Naive thymus-derived CD8-positive, alpha-beta T cell (primary cell): ENCODE data around the gene YIPF6. TPM values are rescaled to one million over a fixed set of nuclear protein-coding genes. Genes with fewer than 3 reads are reported as not detected.

Experiments
- ATAC-seq, 2 donors: fragments of 150-1000 bp; cut with Tn5 transposase in 1 of 2; sonication (Bioruptor Pico), chemical (Tn5 transposase) in 1 of 2; 1 replicate in 1 of 2; 2 replicates in 1 of 2; pipeline ENCODE4 v1.10.0; 2021; ENCODE audit warnings: mild to moderate bottlenecking in 2 of 2, moderate library complexity in 2 of 2
- POLR2A ChIA-PET: fragments of 350-600 bp; sonication (Branson Sonifier 250); formaldehyde crosslinking; loops from one replicate; lab custom pipeline; 2021; ENCODE audit warnings: antibody characterized with exemption; lab: Charles Lee
- DNase-seq, 10 donors: peaks; one replicate each; pipeline versions ENCODE4 v3.0.0 to v3.0.0-alpha.2; 2020 to 2022
- H3K27ac Mint-ChIP-seq, 10 donors: one replicate each; pipeline ENCODE4 v1.8.0; 2020 to 2022; ENCODE audit warnings: mild to moderate bottlenecking in 10 of 10, mixed read lengths in 10 of 10, moderate library complexity in 4 of 10, inconsistent platforms in 1 of 10
- H3K27me3 Mint-ChIP-seq, 5 donors: one replicate each; pipeline ENCODE4 v1.8.0; 2021 to 2022; ENCODE audit warnings: mixed read lengths in 5 of 5
- H3K36me3 Mint-ChIP-seq, 3 donors: one replicate each; pipeline ENCODE4 v1.8.0; 2020 to 2022; ENCODE audit warnings: mixed read lengths in 3 of 3, mild to moderate bottlenecking in 2 of 3, inconsistent platforms in 1 of 3
- H3K4me1 Mint-ChIP-seq, 4 donors: one replicate each; pipeline ENCODE4 v1.8.0; 2021 to 2022; ENCODE audit warnings: mixed read lengths in 4 of 4
- H3K4me3 Mint-ChIP-seq, 10 donors: one replicate each; pipeline ENCODE4 v1.8.0; 2020 to 2022; ENCODE audit warnings: mild to moderate bottlenecking in 10 of 10, mixed read lengths in 10 of 10, moderate library complexity in 6 of 10, inconsistent platforms in 1 of 10
- H3K9me3 Mint-ChIP-seq, 9 donors: one replicate each; pipeline ENCODE4 v1.8.0; 2020 to 2022; ENCODE audit warnings: mixed read lengths in 9 of 9, mild to moderate bottlenecking in 3 of 9, inconsistent platforms in 1 of 9, moderate library complexity in 1 of 9
- polyA plus RNA-seq, 3 donors: library from polyadenylated mRNA; unstranded; fragments of 300-500 nt; fragmentation: Illumina TruSeq; gene quantifications; one replicate each; pipeline ENCODE4 v1.2.3, GENCODE V29; 2021
- total RNA-seq, 8 experiments: library from RNA in 2 of 8; stranded (reverse) in 2 of 8; gene quantifications; one replicate each; pipeline ENCODE4 v1.2.3 and lab custom pipeline; 2021 to 2026

The YIPF6 gene
- total and polyA plus RNA-seq, 5 experiments from 2014 or later, result 10.6 to 21.2 (median 13.6) TPM

DNA sequence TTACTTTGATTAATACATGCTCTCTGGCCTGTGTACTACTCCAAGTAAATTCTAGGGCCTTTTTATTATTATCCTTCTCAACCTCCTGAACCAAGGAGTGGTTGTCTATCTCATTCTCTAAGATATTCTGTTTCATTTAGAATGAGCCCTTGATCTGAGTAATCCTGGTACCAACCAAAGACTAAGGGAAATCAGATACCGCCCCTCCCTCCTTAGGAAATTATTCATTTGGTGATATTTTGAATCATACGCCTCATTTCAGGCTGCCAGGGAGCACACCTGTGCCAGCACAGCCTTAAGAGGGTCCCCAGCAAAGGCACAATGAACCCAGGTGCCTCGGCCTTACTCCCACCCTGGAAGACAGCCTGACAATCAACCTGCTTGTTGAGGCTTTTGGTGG, 75.4 kb downstream of the YIPF6 start:
- Mint-ChIP-seq H3K27ac (no peak overlapping the region), H3K27me3 (no peaks in the 10 kb centered on the region), H3K4me1 (no peaks in the 10 kb centered on the region), H3K9me3 (peaks cover 0 to 10% (median 0%) of the 10 kb centered on the region in 9 donors), H3K4me3 (no peak overlapping the region), H3K36me3 (peaks cover 0 to 6% (median 0%) of the 10 kb centered on the region in 3 donors)
- POLR2A ChIA-PET, result no interaction called here
- ATAC-seq (no peak), DNase-seq (no peak)

DNA sequence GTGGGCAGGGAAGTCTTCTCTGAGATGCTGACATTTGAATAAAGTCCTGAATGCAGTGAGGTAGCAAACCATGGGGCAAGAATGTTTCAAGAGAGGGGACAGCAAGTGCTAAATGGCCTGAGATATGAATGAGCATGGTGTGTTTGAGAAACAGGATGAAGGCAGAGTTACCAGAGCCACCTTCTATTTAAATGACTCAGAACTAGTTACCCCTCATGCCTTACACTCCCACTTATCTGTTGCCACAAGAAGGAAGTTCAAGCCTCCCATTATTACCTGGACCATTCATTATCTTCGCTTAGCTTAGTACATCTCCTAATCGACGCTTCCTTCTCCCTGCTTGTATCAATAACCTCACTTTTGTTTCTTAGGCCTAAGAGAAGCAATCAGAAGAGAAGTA, 81.0 kb downstream of the YIPF6 start:
- H3K36me3 Mint-ChIP-seq, result peaks cover under 1 to 9% (median 4%) of the 10 kb centered on the region in 3 donors

DNA sequence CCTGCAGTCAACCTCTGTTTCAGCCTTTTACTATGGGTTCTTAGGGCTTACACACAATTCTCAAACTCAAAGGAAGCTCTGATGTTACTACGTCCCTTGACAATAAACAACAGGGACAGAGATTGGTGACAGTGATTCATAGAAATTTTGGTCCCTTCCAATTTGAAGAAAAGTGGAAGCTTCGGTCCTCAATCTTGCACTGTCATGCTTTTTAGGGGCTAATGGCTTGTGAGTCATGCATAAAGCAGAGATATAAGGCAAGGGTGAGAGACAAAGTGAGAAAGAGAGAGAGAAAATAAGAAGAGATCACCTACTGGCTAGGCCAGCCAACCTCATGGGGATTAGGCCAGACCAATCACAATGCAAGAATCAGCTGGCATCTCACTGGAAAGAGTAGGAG, 85.4 kb downstream of the YIPF6 start:
- H3K9me3 Mint-ChIP-seq, result peaks cover 0 to 21% (median 7%) of the 10 kb centered on the region in 9 donors
- DNase-seq, result no peak
- H3K27me3 Mint-ChIP-seq, result no peaks in the 10 kb centered on the region
- H3K27ac Mint-ChIP-seq, result no peak overlapping the region
- POLR2A ChIA-PET, result no interaction called here
- no peak for ATAC-seq
- H3K4me1 Mint-ChIP-seq, result no peaks in the 10 kb centered on the region
- H3K36me3 Mint-ChIP-seq, result peaks cover 13 to 24% (median 17%) of the 10 kb centered on the region in 3 donors
- no peak overlapping the region for H3K4me3 Mint-ChIP-seq

More for the DNA sequence above, 81.0 kb downstream of the YIPF6 start:
- Mint-ChIP-seq H3K27me3 (no peaks in the 10 kb centered on the region), H3K27ac (no peak overlapping the region), H3K4me1 (no peaks in the 10 kb centered on the region), H3K4me3 (no peak overlapping the region), H3K9me3 (peaks cover 0 to 12% (median 4%) of the 10 kb centered on the region in 9 donors)
- POLR2A ChIA-PET, result no interaction called here
- DNase-seq (no peak), ATAC-seq (no peak)

Other genes starting within 250 kb of the YIPF6 start
- under 1 TPM in 1 of 2 experiments, not detected in 1; 0.05 TPM for gene OPHN1, start 65.6 kb upstream of the YIPF6 start, total RNA-seq
- gene OPHN1, start 65.6 kb upstream of the YIPF6 start, polyA plus RNA-seq, result not detected
- gene STARD8, start 148.6 kb downstream of the YIPF6 start, total RNA-seq, result under 1 TPM; 0.14 to 0.31 TPM
- not detected for gene STARD8, start 148.6 kb downstream of the YIPF6 start, polyA plus RNA-seq